Hindlimb muscle (tissue), 1 donor: Measurements from ENCODE around the gene DNAH11. TPM values are rescaled to one million over a fixed set of nuclear protein-coding genes. Genes with fewer than 3 reads are reported as not detected.
"Not testable (repeated sequence)": the region's sequence is repeated elsewhere in the genome, so short reads cannot be mapped to it uniquely, and the experiment has no call there.

Experiments
- DNase-seq: peaks from one replicate; pipeline ENCODE4 v3.0.0-alpha.2; 2013
- polyA plus RNA-seq: library from polyadenylated mRNA; unstranded; fragments of 120-200 nt; gene quantifications from one replicate; pipeline ENCODE4 v1.2.1, GENCODE V29; 2013; ENCODE audit not compliant: insufficient read length

DNAH11 gene
- polyA plus RNA-seq, 1 donor, result 0.13 TPM

GRCh38 chr7:21893401-21893800, 350.6 kb downstream of the DNAH11 start:
- DNase-seq, result no peak

- DNase-seq, result no peak
Measured at GRCh38 chr7:21898265-21898930, 355.6 kb downstream of the DNAH11 start.

- no peak for DNase-seq
Measured at GRCh38 chr7:21902240-21902639, 359.4 kb downstream of the DNAH11 start.

- no peak for DNase-seq
Measured at GRCh38 chr7:21903020-21903786, 360.4 kb downstream of the DNAH11 start.

GRCh38 chr7:21908746-21909145, 365.9 kb downstream of the DNAH11 start:
- DNase-seq, result no peak

- DNase-seq, result no peak
Measured at GRCh38 chr7:21910253-21910652, 367.4 kb downstream of the DNAH11 start.

GRCh38 chr7:21911341-21911875, 368.6 kb downstream of the DNAH11 start:
- DNase-seq, result no peak

GRCh38 chr7:21912305-21912704, 369.5 kb downstream of the DNAH11 start:
- peak; percentile 19 for DNase-seq

- no peak for DNase-seq
Measured at GRCh38 chr7:21912931-21913780, 370.3 kb downstream of the DNAH11 start.

- DNase-seq, result no peak
Measured at GRCh38 chr7:21914671-21915070, 371.8 kb downstream of the DNAH11 start.

- no peak for DNase-seq
Measured at GRCh38 chr7:21915140-21915539, 372.3 kb downstream of the DNAH11 start.

GRCh38 chr7:21916176-21916575, 373.3 kb downstream of the DNAH11 start:
- DNase-seq, result no peak

- no peak for DNase-seq
Measured at GRCh38 chr7:21916629-21917028, 373.8 kb downstream of the DNAH11 start.

- DNase-seq, result no peak
Measured at GRCh38 chr7:21918216-21918615, 375.4 kb downstream of the DNAH11 start.

- DNase-seq, result no peak
Measured at GRCh38 chr7:21920936-21921335, 378.1 kb downstream of the DNAH11 start.

- DNase-seq, result no peak
Measured at GRCh38 chr7:21922605-21923004, 379.8 kb downstream of the DNAH11 start.

GRCh38 chr7:21923658-21924057, 380.8 kb downstream of the DNAH11 start:
- no peak for DNase-seq

GRCh38 chr7:21926448-21926847, 383.6 kb downstream of the DNAH11 start:
- DNase-seq, result no peak

GRCh38 chr7:21927693-21928092, 384.9 kb downstream of the DNAH11 start:
- no peak for DNase-seq

GRCh38 chr7:21933293-21933692, 390.5 kb downstream of the DNAH11 start:
- not testable (repeated sequence) for DNase-seq

- no peak for DNase-seq
Measured at GRCh38 chr7:21934808-21935207, 392.0 kb downstream of the DNAH11 start.

GRCh38 chr7:21938463-21938862, 395.6 kb downstream of the DNAH11 start:
- DNase-seq, result no peak
